ENCODE results near the gene SMAD6. TPM values are rescaled to one million over a fixed set of nuclear protein-coding genes. Genes with fewer than 3 reads are reported as not detected.

SMAD6 gene
- total RNA-seq, 4 donors from 2014 or later: 9.2 to 68.8 (median 12.4) TPM

- TF ChIP-seq, protein P1, sequence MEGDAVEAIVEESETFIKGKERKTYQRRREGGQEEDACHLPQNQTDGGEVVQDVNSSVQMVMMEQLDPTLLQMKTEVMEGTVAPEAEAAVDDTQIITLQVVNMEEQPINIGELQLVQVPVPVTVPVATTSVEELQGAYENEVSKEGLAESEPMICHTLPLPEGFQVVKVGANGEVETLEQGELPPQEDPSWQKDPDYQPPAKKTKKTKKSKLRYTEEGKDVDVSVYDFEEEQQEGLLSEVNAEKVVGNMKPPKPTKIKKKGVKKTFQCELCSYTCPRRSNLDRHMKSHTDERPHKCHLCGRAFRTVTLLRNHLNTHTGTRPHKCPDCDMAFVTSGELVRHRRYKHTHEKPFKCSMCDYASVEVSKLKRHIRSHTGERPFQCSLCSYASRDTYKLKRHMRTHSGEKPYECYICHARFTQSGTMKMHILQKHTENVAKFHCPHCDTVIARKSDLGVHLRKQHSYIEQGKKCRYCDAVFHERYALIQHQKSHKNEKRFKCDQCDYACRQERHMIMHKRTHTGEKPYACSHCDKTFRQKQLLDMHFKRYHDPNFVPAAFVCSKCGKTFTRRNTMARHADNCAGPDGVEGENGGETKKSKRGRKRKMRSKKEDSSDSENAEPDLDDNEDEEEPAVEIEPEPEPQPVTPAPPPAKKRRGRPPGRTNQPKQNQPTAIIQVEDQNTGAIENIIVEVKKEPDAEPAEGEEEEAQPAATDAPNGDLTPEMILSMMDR (IDR thresholded peaks at IDR 0.05; ENCODE audit: low read depth): no peak
These were observed 6.4 kb downstream of the SMAD6 start for GRCh38 chr15:66708389-66708788.

- TF ChIP-seq, protein P1 (IDR thresholded peaks at IDR 0.05; ENCODE audit: low read depth): no peak
These were observed 7.8 kb downstream of the SMAD6 start for GRCh38 chr15:66709884-66710283.

- TF ChIP-seq, protein P1 (IDR thresholded peaks at IDR 0.05; ENCODE audit: low read depth): no peak
These were observed 9.2 kb downstream of the SMAD6 start for GRCh38 chr15:66711260-66711659.

GRCh38 chr15:66711862-66712261 is 9.8 kb downstream of the SMAD6 start:
- TF ChIP-seq, protein P1 (IDR thresholded peaks at IDR 0.05; ENCODE audit: low read depth): no peak

GRCh38 chr15:66713843-66714508 is 11.9 kb downstream of the SMAD6 start:
- TF ChIP-seq, protein P1 (IDR thresholded peaks at IDR 0.05; ENCODE audit: low read depth): no peak

DNA sequence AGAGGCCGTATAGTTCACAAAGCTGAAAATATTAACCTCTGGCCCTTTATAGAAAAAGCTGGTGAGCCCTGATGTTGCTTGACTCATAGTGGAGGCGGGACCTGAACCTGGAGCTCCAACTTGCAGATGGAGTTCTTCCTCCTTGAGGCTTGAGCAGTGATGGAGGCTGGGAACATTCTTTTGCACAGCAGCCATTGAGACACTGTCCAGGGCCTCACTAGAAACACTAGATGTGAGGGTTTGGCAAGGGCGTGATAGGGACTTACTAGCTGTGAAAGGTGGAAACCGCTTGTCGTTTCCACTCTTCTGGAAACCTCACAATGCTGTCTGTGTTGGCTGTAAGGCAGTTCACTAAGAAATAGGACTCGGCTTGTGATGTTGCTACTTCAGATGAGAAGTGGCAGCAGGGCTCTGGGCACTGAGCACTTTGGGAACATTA is 12.5 kb downstream of the SMAD6 start:
- TF ChIP-seq, protein P1 (IDR thresholded peaks at IDR 0.05; ENCODE audit: low read depth): no peak

DNA sequence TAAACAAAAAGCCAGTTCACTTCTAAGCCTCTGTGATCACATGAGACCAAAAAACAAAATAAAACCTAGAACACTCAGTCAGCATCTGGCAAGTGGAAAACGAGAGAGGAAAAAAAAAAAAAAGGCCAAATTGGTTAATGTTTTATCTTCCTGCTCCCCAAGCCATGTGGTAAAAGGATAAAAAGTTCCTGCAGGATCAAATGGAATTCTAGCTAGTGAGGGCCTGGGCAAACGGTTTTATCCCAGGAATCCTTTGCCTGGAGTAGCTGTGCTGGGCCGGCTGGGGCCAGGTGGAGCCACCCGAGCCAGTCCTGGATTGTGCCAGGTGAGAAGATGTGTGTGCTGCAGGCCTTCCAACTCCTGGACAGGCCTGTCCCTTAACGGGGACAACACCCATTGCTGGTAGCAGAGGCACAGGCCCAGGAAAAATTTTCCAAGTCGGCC is 13.2 kb downstream of the SMAD6 start:
- TF ChIP-seq, protein P1 (IDR thresholded peaks at IDR 0.05; ENCODE audit: low read depth): no peak
